ENCODE data around the gene FOXF1. TPM values are rescaled to one million over a fixed set of nuclear protein-coding genes. Genes with fewer than 3 reads are reported as not detected.
A peak's percentile ranks its signal among the peaks of the same experiment; 100 is the strongest.

FOXF1 gene
- total and polyA plus RNA-seq, 2 of the 13 experiments (the other 11 are each of a cell fraction or from before 2014, with no cell fraction given) = not detected

- Histone ChIP-seq H3K4me2 (ENCODE audit: low read depth, low read length) (peak overlapping the region; percentile 52), H3K27ac (ENCODE audit: extremely low read length, insufficient read depth, low read length) (no peak overlapping the region), H4K20me1 (ENCODE audit: insufficient read depth, low read length) (no peaks in the 10 kb centered on the region; the same call in 1 of the 2 replicates), H3K9me3 (ENCODE audit: low read length) (no peaks in the 10 kb centered on the region), H3K4me1 (ENCODE audit: insufficient read depth, low read length) (no peaks in the 10 kb centered on the region), H3K79me2 (ENCODE audit: insufficient read depth, low read length) (no peaks in the 10 kb centered on the region), H2AFZ (ENCODE audit: low read length) (no peak overlapping the region), H3K36me3 (replicated peaks in 1 of 2; ENCODE audit: control insufficient read depth in 1 of 2, insufficient read depth in 2 of 2, low read length in 2 of 2) (no peaks in the 10 kb centered on the region), H3K27me3 (ENCODE audit: control insufficient read depth in 1 of 2, insufficient read depth in 2 of 2, low read length in 2 of 2) (peaks cover 34 to 88% of the 10 kb centered on the region in 2 experiments), H3K4me3 (replicated peaks in 1 of 3; ENCODE audit: insufficient read depth in 1 of 3, low read depth in 2 of 3, low read length in 3 of 3) (peak overlapping the region in 2 of 3 experiments; percentile 32 to 46; a peak in 2 of 6 replicates), H3K9ac (ENCODE audit: insufficient read depth, low read depth, low read length) (no peak overlapping the region)
- in situ Hi-C loops (cut with HindIII; ENCODE audit: extremely low pct_ligation_motif_present, low pct_unique_long_range_greater_than_20kb) = loop anchor here (10.0 to 25.0 kb wide), 2 partner anchors 465 to 698 kb away; no protein-coding TSS in a partner anchor
- intact Hi-C loops (cut with micrococcal nuclease; ENCODE audit: unreplicated experiment) = no loop called here
- DNase-seq (ENCODE audit: low spot score) (no peak), FAIRE-seq (no peak), ATAC-seq (peak; percentile 13; the same call in 2 of the 3 replicates)
- CTCF ChIA-PET (ENCODE audit: low intra/inter-chr PET ratio, low total read pairs) = no interaction called here
- no peak for TF ChIP-seq MAFK (conservative IDR thresholded peaks at IDR 0.05 in 1 of 2, IDR thresholded peaks at IDR 0.05 in 1 of 2; ENCODE audit: low read length in 2 of 2)
- no peak for TF ChIP-seq ZSCAN30 (CRISPR knock-in tag; IDR thresholded peaks at IDR 0.05)
- peak; percentile 22; the same call in 1 of the 2 replicates for TF ChIP-seq KDM5B (CRISPR knock-in tag; IDR thresholded peaks at IDR 0.05; ENCODE audit: borderline replicate concordance)
- TF ChIP-seq SIN3B (IDR thresholded peaks at IDR 0.05; ENCODE audit: low read length) = no peak
- TF ChIP-seq ZNF597 (CRISPR knock-in tag; IDR thresholded peaks at IDR 0.05) = no peak
- TF ChIP-seq RBFOX2 (IDR thresholded peaks at IDR 0.05; ENCODE audit: low read depth, low read length) = no peak
- peak; percentile 78; the same call in 1 of the 2 replicates for TF ChIP-seq ZNF800 (CRISPR knock-in tag; IDR thresholded peaks at IDR 0.05)
- TF ChIP-seq DDIT3 (CRISPR knock-in tag; IDR thresholded peaks at IDR 0.05) = no peak
- no peak for TF ChIP-seq ZNF7 (CRISPR knock-in tag; IDR thresholded peaks at IDR 0.05)
- WGBS (ENCODE audit: low lambda C conversion rate) = 18% methylated on average over 49 of the region's 84 CpGs
- POLR2A ChIA-PET = no interaction called here
- BruUV-seq (replicated peaks) = no TSS peak
Measured at GRCh38 chr16:86509759-86510464, 415 bp upstream of the FOXF1 start.

Data from HepG2 (cell line).